SK-N-SH (cell line): ENCODE measurements around the gene TMSB10. TPM values are rescaled to one million over a fixed set of nuclear protein-coding genes. Genes with fewer than 3 reads are reported as not detected.

ENCODE experiments used
- CTCF ChIA-PET: fragments of 300-600, 350-600 bp; formaldehyde crosslinking; extraction: SDS; loops from one replicate; lab custom pipeline; 2021; lab: Yijun Ruan, JAX
- POLR2A ChIA-PET: fragments of 350-600 bp; sonication (Branson Sonifier 250); formaldehyde crosslinking; extraction: SDS; loops from one replicate; lab custom pipeline; 2020; ENCODE audit warnings: antibody characterized with exemption, inconsistent platforms; lab: Yijun Ruan, JAX
- DNase-seq: peaks from one replicate; pipeline ENCODE4 v3.0.0; 2012
- H2AFZ ChIP-seq: fragments of 200-600 bp; sonication (generic); 2 replicates; pipeline ENCODE4 v1.8.1; 2016; ENCODE audit warnings: antibody characterized with exemption, mild to moderate bottlenecking, low read depth
- H3F3A ChIP-seq: fragments of 200-600 bp; sonication (generic); replicated peaks from 2 replicates; pipeline ENCODE3; 2016; ENCODE audit warnings: antibody characterized with exemption, mild to moderate bottlenecking; ENCODE audit not compliant: insufficient read depth
- H3K27ac ChIP-seq, 2 experiments: fragments of 200-500 bp in 1 of 2; fragments of 200-600 bp in 1 of 2; sonication (Bioruptor generic) in 1 of 2; sonication (generic), shearing (Covaris generic) in 1 of 2; 2 replicates each; pipeline versions ENCODE4 v1.5.1 to v1.6.1; 2014 to 2016; ENCODE audit warnings: low read depth in 2 of 2, inconsistent platforms in 1 of 2, low read length in 1 of 2, mild to moderate bottlenecking in 1 of 2, mixed read lengths in 1 of 2
- H3K27me3 ChIP-seq: fragments of 200-600 bp; sonication (generic), shearing (Covaris generic); 2 replicates; pipeline ENCODE4 v1.6.1; 2016; ENCODE audit warnings: mixed run types; ENCODE audit not compliant: insufficient read depth
- H3K36me3 ChIP-seq, 2 experiments: fragments of 200-500 bp in 1 of 2; fragments of 200-600 bp in 1 of 2; sonication (Bioruptor generic) in 1 of 2; sonication (generic) in 1 of 2; replicated peaks in 1 of 2; 2 replicates each; pipeline versions ENCODE3 to v1.5.1; 2014 to 2016; ENCODE audit warnings: low read length in 1 of 2, mild to moderate bottlenecking in 1 of 2; ENCODE audit not compliant: insufficient read depth in 2 of 2, control insufficient read depth in 1 of 2
- H3K4me1 ChIP-seq, 2 experiments: fragments of 200-500 bp in 1 of 2; fragments of 200-600 bp in 1 of 2; sonication (Bioruptor generic) in 1 of 2; sonication (generic), shearing (Covaris generic) in 1 of 2; 2 replicates each; pipeline versions ENCODE4 v1.5.1 to v1.6.1; 2014 to 2016; ENCODE audit warnings: low read depth in 1 of 2, low read length in 1 of 2, mixed run types in 1 of 2; ENCODE audit not compliant: insufficient read depth in 2 of 2, control insufficient read depth in 1 of 2
- H3K4me2 ChIP-seq: fragments of 200-600 bp; sonication (generic), shearing (Covaris generic); 2 replicates; pipeline ENCODE4 v1.6.1; 2017; ENCODE audit warnings: mixed run types
- H3K4me3 ChIP-seq, 2 experiments: fragments of 200-500 bp in 1 of 2; fragments of 200-600 bp in 1 of 2; sonication (Bioruptor generic) in 1 of 2; sonication (generic), shearing (Covaris generic) in 1 of 2; 2 replicates each; pipeline versions ENCODE4 v1.5.1 to v1.8.1; 2014 to 2016; ENCODE audit warnings: low read depth in 2 of 2, inconsistent platforms in 1 of 2, low read length in 1 of 2, mild to moderate bottlenecking in 1 of 2, mixed read lengths in 1 of 2, moderate library complexity in 1 of 2
- H3K79me2 ChIP-seq: fragments of 200-600 bp; sonication (generic); 2 replicates; pipeline ENCODE4 v1.8.1; 2017; ENCODE audit warnings: mild to moderate bottlenecking; ENCODE audit not compliant: insufficient read depth
- H3K9ac ChIP-seq: fragments of 200-600 bp; sonication (generic); 2 replicates; pipeline ENCODE4 v1.6.1; 2017; ENCODE audit warnings: mixed run types
- H3K9me2 ChIP-seq: fragments of 200-600 bp; sonication (generic); 2 replicates; pipeline ENCODE4 v1.6.1; 2017; ENCODE audit warnings: mixed run types
- H3K9me3 ChIP-seq: fragments of 200-600 bp; sonication (generic); 2 replicates; pipeline ENCODE4 v1.6.1; 2017; ENCODE audit warnings: mixed run types, mild to moderate bottlenecking, moderate library complexity
- H4K20me1 ChIP-seq: fragments of 200-600 bp; sonication (generic); 2 replicates; pipeline ENCODE4 v1.6.1; 2017; ENCODE audit warnings: mild to moderate bottlenecking, mixed run types; ENCODE audit not compliant: insufficient read depth
- CHD2 ChIP-seq: fragments of 150-350 bp; IDR thresholded peaks from 2 replicates; pipeline ENCODE4 v1.6.1; 2018; ENCODE audit warnings: low read length; ENCODE audit not compliant: partially characterized antibody
- ELF1 ChIP-seq: IDR thresholded peaks from 2 replicates; pipeline ENCODE4 v1.4.0; 2012
- GABPA ChIP-seq: IDR thresholded peaks from 2 replicates; pipeline ENCODE4 v1.4.0; 2012; ENCODE audit warnings: low read depth, mild to moderate bottlenecking
- GATA2 ChIP-seq: sonication (generic); formaldehyde crosslinking; IDR thresholded peaks from 2 replicates; pipeline ENCODE4 v1.5.0; 2020; ENCODE audit warnings: mild to moderate bottlenecking, missing genetic modification reagents
- JUND ChIP-seq: IDR thresholded peaks from 2 replicates; pipeline ENCODE4 v1.4.0; 2012
- MXI1 ChIP-seq: IDR thresholded peaks from 2 replicates; pipeline ENCODE4 v1.6.1; 2012; ENCODE audit warnings: mild to moderate bottlenecking, low read depth, low read length, improper control_type of control experiment
- NFIC ChIP-seq: IDR thresholded peaks from 2 replicates; pipeline ENCODE4 v1.4.0; 2012; ENCODE audit warnings: borderline replicate concordance
- PBX3 ChIP-seq: IDR thresholded peaks from 2 replicates; pipeline ENCODE4; 2012
- RAD21 ChIP-seq: IDR thresholded peaks from 2 replicates; pipeline ENCODE4 v1.6.1; 2012; ENCODE audit warnings: mild to moderate bottlenecking, low read length
- RCOR1 ChIP-seq: fragments of 150-350 bp; IDR thresholded peaks from 2 replicates; pipeline ENCODE4 v1.6.1; 2017; ENCODE audit warnings: antibody characterized with exemption, low read length
- RFX5 ChIP-seq: IDR thresholded peaks from 2 replicates; pipeline ENCODE4 v1.6.1; 2012; ENCODE audit warnings: mild to moderate bottlenecking, improper control_type of control experiment, low read length
- RXRA ChIP-seq: IDR thresholded peaks from 2 replicates; pipeline ENCODE4 v1.4.0; 2012; ENCODE audit warnings: low read depth, mild to moderate bottlenecking, borderline replicate concordance
- SMC3 ChIP-seq: IDR thresholded peaks from 2 replicates; pipeline ENCODE4 v1.6.1; 2012; ENCODE audit warnings: low read depth, low read length, improper control_type of control experiment
- TAF1 ChIP-seq: IDR thresholded peaks from 2 replicates; pipeline ENCODE4 v1.6.1; 2012; ENCODE audit warnings: low read depth, mild to moderate bottlenecking, low read length, moderate library complexity, borderline replicate concordance
- TEAD4 ChIP-seq: IDR thresholded peaks from 2 replicates; pipeline ENCODE4 v1.4.0; 2012; ENCODE audit warnings: mild to moderate bottlenecking, borderline replicate concordance; ENCODE audit not compliant: insufficient read depth
- WGBS: methylation state at CpG from one replicate; pipeline ENCODE4 v1.1.6; 2017; ENCODE audit warnings: low lambda C conversion rate; 5-methylcytosine and 5-hydroxymethylcytosine counted together
- polyA plus RNA-seq, 3 experiments: library from polyadenylated mRNA; depleted of rRNA; stranded (reverse); fragments of >200 nt; gene quantifications; 2 replicates each; pipeline ENCODE4 v1.2.3, GENCODE V29; 2012
- TF ChIP-seq, protein P1 (sequence below): IDR thresholded peaks from 2 replicates; pipeline ENCODE4 v1.4.0; 2012; ENCODE audit warnings: low read depth
- TF ChIP-seq, protein P2 (sequence below): fragments of 200-600 bp; sonication (generic); IDR thresholded peaks from 2 replicates; pipeline ENCODE4 v1.6.1; 2017; ENCODE audit warnings: antibody characterized with exemption, mild to moderate bottlenecking, moderate library complexity
- TF ChIP-seq, protein P3 (sequence below): fragments of 150-350 bp; IDR thresholded peaks from 2 replicates; pipeline ENCODE4 v1.6.1; 2016; ENCODE audit warnings: mild to moderate bottlenecking, low read depth, low read length

TMSB10 gene
- polyA plus RNA-seq, 1 of the 3 experiments (the other 2 are of a cell fraction) = 7,920 TPM

DNA sequence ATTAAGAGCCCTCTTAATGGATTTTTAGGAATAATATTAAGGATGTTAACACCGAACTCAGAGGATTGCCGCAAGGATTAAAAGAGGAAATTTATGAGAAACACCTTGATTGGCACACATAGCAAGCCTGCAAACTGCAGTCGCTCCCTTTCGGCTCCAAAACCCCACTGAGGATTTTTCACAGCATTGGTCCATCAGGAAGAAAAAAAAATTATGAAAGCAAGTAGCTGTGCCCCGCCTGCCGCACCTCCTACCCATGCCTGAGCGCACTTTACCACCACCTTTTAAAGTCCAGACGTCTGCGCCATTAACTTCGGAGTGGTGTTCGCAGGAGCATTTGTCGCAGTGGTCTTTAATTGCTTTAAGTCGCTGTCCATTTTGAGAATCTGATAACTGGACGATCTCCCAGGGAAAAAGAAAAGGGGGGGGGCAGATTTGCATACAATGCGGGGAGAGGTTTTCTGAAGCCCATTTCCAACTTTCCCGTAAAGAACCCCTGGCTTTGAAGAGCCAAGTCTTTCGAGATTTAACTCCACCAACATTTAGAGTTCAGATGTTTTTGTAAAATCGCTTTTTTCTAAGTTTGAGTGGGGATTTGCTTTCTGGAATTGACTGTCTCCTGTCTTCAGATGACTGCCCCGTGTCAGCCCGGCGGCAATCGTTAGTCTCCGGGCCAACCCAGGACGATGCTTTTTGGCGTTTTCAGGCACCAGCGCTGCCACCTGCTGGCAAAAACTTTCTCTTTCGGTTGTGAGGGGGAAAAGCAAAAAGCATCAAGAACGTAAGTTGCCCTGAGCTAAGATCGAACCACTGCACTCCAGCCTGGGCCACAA is 23.7 kb upstream of the TMSB10 start:
- H3F3A ChIP-seq = no peaks in the 10 kb centered on the region
- H3K9ac ChIP-seq = peak overlapping the region; percentile 47; the same call in 1 of the 2 replicates
- peak overlapping the region; percentile 91 for H2AFZ ChIP-seq
- peak overlapping the region; percentile 86 for H3K4me2 ChIP-seq
- H3K27me3 ChIP-seq = peaks cover 16% of the 10 kb centered on the region
- H3K9me3 ChIP-seq = no peaks in the 10 kb centered on the region
- peaks cover 2 to 12% of the 10 kb centered on the region in 2 experiments; a peak in 3 of 4 replicates for H3K4me1 ChIP-seq
- DNase-seq = peak; percentile 75
- CTCF ChIA-PET = interaction anchor here (0.5 to 2.8 kb wide), 21 partner anchors 9 to 446 kb away, joined by 3 to 12 read pairs (median 3); partner anchors contain the start of gene TGOLN2
- no peaks in the 10 kb centered on the region for H3K36me3 ChIP-seq
- peak overlapping the region; percentile 44 to 66 for H3K4me3 ChIP-seq
- 4% methylated on average over 29 of the region's 29 CpGs for WGBS
- no peaks in the 10 kb centered on the region for H4K20me1 ChIP-seq
- TF ChIP-seq, protein P1, sequence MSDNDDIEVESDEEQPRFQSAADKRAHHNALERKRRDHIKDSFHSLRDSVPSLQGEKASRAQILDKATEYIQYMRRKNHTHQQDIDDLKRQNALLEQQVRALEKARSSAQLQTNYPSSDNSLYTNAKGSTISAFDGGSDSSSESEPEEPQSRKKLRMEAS = peak; percentile 67
- TF ChIP-seq ELF1 (no peak), RAD21 (peak; percentile 70), TAF1 (no peak), TEAD4 (no peak), GATA2 (CRISPR knock-in tag) (no peak), RXRA (peak; percentile 14; the same call in 1 of the 2 replicates), SMC3 (peak; percentile 60), RCOR1 (peak; percentile 51; the same call in 1 of the 2 replicates), CHD2 (peak; percentile 26), JUND (no peak), GABPA (no peak), RFX5 (no peak), NFIC (peak; percentile 32; the same call in 1 of the 2 replicates), PBX3 (peak; percentile 17; the same call in 1 of the 2 replicates), MXI1 (0 out of 2 replicates have a peak, but pooled peaks have one; percentile 18)
- TF ChIP-seq, protein P2, sequence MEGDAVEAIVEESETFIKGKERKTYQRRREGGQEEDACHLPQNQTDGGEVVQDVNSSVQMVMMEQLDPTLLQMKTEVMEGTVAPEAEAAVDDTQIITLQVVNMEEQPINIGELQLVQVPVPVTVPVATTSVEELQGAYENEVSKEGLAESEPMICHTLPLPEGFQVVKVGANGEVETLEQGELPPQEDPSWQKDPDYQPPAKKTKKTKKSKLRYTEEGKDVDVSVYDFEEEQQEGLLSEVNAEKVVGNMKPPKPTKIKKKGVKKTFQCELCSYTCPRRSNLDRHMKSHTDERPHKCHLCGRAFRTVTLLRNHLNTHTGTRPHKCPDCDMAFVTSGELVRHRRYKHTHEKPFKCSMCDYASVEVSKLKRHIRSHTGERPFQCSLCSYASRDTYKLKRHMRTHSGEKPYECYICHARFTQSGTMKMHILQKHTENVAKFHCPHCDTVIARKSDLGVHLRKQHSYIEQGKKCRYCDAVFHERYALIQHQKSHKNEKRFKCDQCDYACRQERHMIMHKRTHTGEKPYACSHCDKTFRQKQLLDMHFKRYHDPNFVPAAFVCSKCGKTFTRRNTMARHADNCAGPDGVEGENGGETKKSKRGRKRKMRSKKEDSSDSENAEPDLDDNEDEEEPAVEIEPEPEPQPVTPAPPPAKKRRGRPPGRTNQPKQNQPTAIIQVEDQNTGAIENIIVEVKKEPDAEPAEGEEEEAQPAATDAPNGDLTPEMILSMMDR = peak; percentile 85
- TF ChIP-seq, protein P3, sequence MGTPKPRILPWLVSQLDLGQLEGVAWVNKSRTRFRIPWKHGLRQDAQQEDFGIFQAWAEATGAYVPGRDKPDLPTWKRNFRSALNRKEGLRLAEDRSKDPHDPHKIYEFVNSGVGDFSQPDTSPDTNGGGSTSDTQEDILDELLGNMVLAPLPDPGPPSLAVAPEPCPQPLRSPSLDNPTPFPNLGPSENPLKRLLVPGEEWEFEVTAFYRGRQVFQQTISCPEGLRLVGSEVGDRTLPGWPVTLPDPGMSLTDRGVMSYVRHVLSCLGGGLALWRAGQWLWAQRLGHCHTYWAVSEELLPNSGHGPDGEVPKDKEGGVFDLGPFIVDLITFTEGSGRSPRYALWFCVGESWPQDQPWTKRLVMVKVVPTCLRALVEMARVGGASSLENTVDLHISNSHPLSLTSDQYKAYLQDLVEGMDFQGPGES = no peak
- TF ChIP-seq, all 33 proteins: peak for 10
- Histone ChIP-seq H3K79me2 (no peaks in the 10 kb centered on the region), H3K27ac (no peak overlapping the region), H3K9me2 (no peaks in the 10 kb centered on the region)
- POLR2A ChIA-PET = no interaction called here
